GM04503 (cell line): ENCODE measurements around the gene FGFRL1.
A peak's percentile ranks its signal among the peaks of the same experiment; 100 is the strongest.

ENCODE experiments used
- DNase-seq: peaks from one replicate; pipeline ENCODE4 v3.0.0-alpha.2; 2012; ENCODE audit warnings: low read depth

The FGFRL1 gene

GRCh38 chr4:1023075-1023640 is 11.7 kb downstream of the FGFRL1 start:
- DNase-seq: no peak

GRCh38 chr4:1023895-1024740 is 12.7 kb downstream of the FGFRL1 start:
- no peak for DNase-seq

- no peak for DNase-seq
Observed at GRCh38 chr4:1024882-1025545, 13.6 kb downstream of the FGFRL1 start.

GRCh38 chr4:1026115-1026514 is 14.7 kb downstream of the FGFRL1 start:
- DNase-seq: no peak

GRCh38 chr4:1027219-1027914 is 15.9 kb downstream of the FGFRL1 start:
- DNase-seq: no peak

GRCh38 chr4:1027915-1028238 is 16.5 kb downstream of the FGFRL1 start:
- DNase-seq: no peak

- no peak for DNase-seq
Observed at GRCh38 chr4:1028574-1029220, 17.3 kb downstream of the FGFRL1 start.

- DNase-seq: no peak
Observed at GRCh38 chr4:1029529-1029928, 18.1 kb downstream of the FGFRL1 start.

GRCh38 chr4:1030031-1030430 is 18.6 kb downstream of the FGFRL1 start:
- no peak for DNase-seq

- DNase-seq: no peak
Observed at GRCh38 chr4:1030559-1030958, 19.1 kb downstream of the FGFRL1 start.

GRCh38 chr4:1031346-1031745 is 19.9 kb downstream of the FGFRL1 start:
- no peak for DNase-seq

GRCh38 chr4:1031956-1032795 is 20.8 kb downstream of the FGFRL1 start:
- no peak for DNase-seq

GRCh38 chr4:1032861-1033260 is 21.4 kb downstream of the FGFRL1 start:
- DNase-seq: no peak

- peak; percentile 55 for DNase-seq
Observed at GRCh38 chr4:1033840-1034551, 22.6 kb downstream of the FGFRL1 start.

GRCh38 chr4:1035510-1035909 is 24.1 kb downstream of the FGFRL1 start:
- DNase-seq: no peak

- DNase-seq: no peak
Observed at GRCh38 chr4:1036095-1036494, 24.7 kb downstream of the FGFRL1 start.

- DNase-seq: no peak
Observed at GRCh38 chr4:1036976-1037810, 25.8 kb downstream of the FGFRL1 start.

- no peak for DNase-seq
Observed at GRCh38 chr4:1038948-1039492, 27.6 kb downstream of the FGFRL1 start.
